Stimulated activated CD4-positive, alpha-beta T cell treated with anti-CD3 and anti-CD28 coated beads, TNF-alpha, amount 100 ng/mL, for 1 hour (primary cell): Measurements from ENCODE around the gene PARP14.
"Not testable (repeated sequence)": the region's sequence is repeated elsewhere in the genome, so short reads cannot be mapped to it uniquely, and the experiment has no call there.

Experiments used
- DNase-seq, 3 donors: peaks; one replicate each; pipeline ENCODE4 v3.0.0-alpha.2; 2020; ENCODE audit warnings: low read depth in 3 of 3, low spot score in 1 of 3

Gene PARP14

GRCh38 chr3:122676759-122677158 lies 3.9 kb upstream of the PARP14 start:
- no peak for DNase-seq

GRCh38 chr3:122677216-122677615 lies 3.4 kb upstream of the PARP14 start:
- no peak for DNase-seq

- no peak for DNase-seq
These were observed 2.1 kb upstream of the PARP14 start for GRCh38 chr3:122678506-122678905.

- peak; percentile 57 to 64 (median 62) for DNase-seq
These were observed 1.4 kb upstream of the PARP14 start for GRCh38 chr3:122679085-122679881.

GRCh38 chr3:122679882-122680474 lies 661 bp upstream of the PARP14 start:
- DNase-seq = no peak

GRCh38 chr3:122681284-122681973 lies 790 bp downstream of the PARP14 start:
- no peak for DNase-seq

GRCh38 chr3:122681974-122682409 lies 1.4 kb downstream of the PARP14 start:
- no peak for DNase-seq

- not testable (repeated sequence) for DNase-seq
These were observed 2.3 kb downstream of the PARP14 start for GRCh38 chr3:122682778-122683411.

GRCh38 chr3:122687298-122687697 lies 6.7 kb downstream of the PARP14 start:
- DNase-seq = no peak

GRCh38 chr3:122688996-122689395 lies 8.4 kb downstream of the PARP14 start:
- DNase-seq = no peak

- no peak for DNase-seq
These were observed 8.9 kb downstream of the PARP14 start for GRCh38 chr3:122689587-122689986.

- DNase-seq = no peak
These were observed 9.5 kb downstream of the PARP14 start for GRCh38 chr3:122690096-122690495.

GRCh38 chr3:122691195-122691594 lies 10.6 kb downstream of the PARP14 start:
- DNase-seq = no peak

GRCh38 chr3:122692674-122693073 lies 12.0 kb downstream of the PARP14 start:
- no peak for DNase-seq

GRCh38 chr3:122694966-122695365 lies 14.3 kb downstream of the PARP14 start:
- DNase-seq = no peak

- no peak for DNase-seq
These were observed 15.4 kb downstream of the PARP14 start for GRCh38 chr3:122695927-122696561.

GRCh38 chr3:122697952-122698620 lies 17.4 kb downstream of the PARP14 start:
- DNase-seq = no peak

- DNase-seq = no peak
These were observed 19.6 kb downstream of the PARP14 start for GRCh38 chr3:122700193-122700592.

- no peak for DNase-seq
These were observed 24.7 kb downstream of the PARP14 start for GRCh38 chr3:122705379-122705778.

- DNase-seq = not testable (repeated sequence)
These were observed 30.1 kb downstream of the PARP14 start for GRCh38 chr3:122710616-122711251.
